Measurements from ENCODE around the gene HGF.

DNA sequence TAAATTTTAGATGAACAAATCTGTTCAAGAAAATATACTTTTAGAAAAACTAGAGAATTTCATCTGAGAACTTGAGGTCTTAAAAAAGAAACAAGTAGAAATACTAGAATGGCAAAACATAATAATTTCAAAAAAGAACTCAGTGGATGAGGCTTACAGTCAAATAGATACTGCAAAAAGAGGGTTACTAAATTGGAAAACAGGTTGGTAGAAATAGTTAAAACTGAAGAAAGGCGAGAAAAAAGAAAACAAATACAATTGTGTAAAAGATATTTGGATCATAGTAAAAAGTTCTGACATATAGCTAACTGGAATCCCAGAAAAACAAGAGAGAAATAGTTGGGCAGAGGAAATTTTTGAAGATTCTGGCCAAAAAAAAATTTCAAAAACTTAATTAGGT is 117.6 kb downstream of the HGF start:
- TF ChIP-seq GATA3 (IDR thresholded peaks at IDR 0.05; ENCODE audit: low read depth, low read length) (no peak), GATA2 (IDR thresholded peaks at IDR 0.05; ENCODE audit: low read depth, low read length) (no peak)

All from SH-SY5Y (cell line).